RPMI8226 (cell line): ENCODE results near the gene DIPK1B.

Source experiments
- DNase-seq: peaks from one replicate; pipeline ENCODE4 v3.0.0-alpha.2; 2015

DIPK1B gene

DNA sequence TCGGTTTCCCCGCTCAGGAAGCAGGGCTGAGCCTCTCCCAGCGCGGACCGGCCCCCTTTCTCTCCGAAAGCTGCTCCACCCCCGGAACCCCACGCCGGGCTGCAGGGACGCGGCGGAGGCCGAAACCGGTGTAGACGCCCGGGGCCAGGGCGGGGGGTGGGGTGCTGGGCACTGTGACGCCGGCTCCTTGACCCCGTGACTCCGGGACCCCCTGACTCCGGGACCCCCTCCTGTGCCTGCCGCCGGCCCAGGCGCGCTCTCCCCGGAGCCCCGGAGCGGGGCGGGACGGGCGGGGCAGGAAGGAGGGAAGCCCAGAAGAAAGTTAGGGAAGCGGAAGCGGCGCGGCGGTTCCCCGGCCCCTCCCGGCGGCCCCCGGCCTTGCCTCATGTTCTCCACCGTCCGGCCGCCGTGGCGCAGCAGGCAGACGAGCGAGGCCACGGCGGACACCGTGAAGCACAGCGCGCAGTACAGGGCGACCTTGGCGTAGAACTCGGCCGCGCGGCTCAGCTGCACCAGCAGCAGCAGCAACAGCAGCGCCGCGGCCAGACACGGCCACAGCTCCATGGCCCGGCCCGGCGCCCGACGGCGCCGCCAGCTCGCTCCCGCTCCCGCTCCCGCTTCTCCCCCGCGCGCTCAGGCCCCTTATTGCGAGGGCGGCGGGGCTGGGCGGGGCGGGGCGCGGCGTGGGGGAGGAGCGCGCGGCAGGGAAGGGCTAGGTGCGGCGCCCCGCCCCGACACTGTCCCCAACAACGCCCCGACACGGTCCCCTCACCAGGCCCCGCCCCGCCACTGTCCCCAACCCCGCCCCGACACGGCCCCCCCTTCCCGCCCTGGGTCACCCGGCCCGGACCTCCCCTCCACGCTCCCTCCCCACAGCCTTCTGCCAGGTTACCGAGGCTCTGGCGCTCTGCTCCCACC lies 25.3 kb upstream of the DIPK1B start, which contains the start of gene AGPAT2:
Gene AGPAT2 (minus strand): TSS at position 664 of the 918 bp plus-strand sequence. CDS start 100 bp downstream, at position 564.
- peak; percentile 92 for DNase-seq

DNA sequence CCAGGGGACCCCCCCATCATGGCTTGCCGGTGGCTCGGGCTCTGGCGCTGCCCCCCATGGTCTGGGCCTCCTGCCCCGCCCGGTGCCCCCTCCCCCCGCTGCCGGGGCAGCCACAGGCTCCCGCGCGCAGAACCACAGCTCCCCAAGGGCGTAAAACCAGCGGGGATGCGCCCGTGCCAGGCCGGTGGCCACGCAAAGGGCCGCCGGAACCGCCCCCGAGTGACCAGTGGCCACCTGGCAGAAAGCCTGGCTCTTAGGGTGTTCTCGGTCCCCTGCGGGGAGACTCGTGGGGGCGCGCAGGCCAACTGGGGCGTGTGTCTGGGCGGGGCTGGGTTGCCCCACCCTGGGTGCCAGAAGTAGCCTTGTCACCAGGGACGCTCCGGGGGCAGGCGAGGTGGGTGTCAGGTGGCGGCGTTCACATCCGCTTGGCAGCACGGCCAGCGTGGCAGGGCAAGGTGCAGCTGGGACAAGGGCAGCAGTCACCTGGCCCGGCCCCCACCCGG lies 24.6 kb upstream of the DIPK1B start:
- peak; percentile 73 for DNase-seq

DNA sequence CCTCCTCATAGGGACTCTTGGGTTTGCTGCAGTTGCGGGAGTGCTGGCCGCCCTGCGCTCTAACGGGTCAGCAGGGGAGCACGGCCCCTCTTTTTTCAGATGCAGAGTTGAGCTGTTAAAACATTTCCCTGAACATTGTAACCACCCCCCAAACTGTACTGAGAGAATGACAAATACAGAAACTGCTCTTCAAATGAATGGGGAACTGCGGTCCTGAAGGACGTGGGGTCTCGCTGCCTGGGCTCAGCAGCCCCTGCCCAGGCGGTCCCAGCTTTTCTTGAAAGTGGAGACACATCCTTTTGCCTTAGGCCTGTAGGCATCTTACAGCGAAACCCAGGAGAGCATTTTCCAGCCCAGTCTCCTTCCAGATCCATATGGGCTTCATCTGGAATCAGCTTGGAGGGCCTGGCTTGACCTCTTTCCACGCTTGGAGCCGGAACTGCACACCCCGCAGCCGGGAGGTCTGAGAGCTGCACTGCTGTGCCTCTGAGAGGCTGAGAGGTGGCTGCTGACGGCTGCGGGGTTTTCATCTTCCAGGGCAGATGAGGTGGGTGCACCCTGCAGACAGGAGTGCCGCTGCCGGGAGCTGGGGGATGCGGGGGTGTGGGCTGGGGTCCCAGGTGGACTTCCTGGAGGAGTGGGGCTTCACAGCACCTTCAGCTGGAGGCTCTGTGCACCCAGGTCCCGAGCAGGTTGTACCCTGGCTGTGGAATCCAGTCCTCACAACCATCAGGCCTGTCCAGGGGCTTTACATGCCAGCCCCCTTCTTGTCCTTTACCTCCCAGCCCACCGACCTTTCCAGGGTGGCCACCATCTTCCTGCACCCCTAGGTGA lies 23.9 kb upstream of the DIPK1B start:
- no peak for DNase-seq

DNA sequence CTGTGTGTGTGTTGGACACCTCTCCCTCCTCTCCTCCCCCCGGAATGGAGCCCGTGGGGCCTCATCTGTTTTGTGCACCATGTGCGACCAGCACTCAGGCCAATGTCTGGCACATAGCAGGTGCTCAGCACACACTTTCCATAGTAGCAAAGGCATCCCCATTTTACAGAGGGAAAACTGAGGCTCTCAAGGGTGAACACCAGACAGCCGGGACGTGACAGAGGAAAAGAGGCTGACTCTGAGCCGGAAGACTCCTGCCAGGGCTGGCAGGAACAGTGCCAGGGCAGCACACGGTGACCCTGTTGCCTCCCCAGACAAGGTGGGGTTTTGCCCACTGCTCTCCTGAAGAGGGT lies 23.3 kb upstream of the DIPK1B start:
- no peak for DNase-seq

DNA sequence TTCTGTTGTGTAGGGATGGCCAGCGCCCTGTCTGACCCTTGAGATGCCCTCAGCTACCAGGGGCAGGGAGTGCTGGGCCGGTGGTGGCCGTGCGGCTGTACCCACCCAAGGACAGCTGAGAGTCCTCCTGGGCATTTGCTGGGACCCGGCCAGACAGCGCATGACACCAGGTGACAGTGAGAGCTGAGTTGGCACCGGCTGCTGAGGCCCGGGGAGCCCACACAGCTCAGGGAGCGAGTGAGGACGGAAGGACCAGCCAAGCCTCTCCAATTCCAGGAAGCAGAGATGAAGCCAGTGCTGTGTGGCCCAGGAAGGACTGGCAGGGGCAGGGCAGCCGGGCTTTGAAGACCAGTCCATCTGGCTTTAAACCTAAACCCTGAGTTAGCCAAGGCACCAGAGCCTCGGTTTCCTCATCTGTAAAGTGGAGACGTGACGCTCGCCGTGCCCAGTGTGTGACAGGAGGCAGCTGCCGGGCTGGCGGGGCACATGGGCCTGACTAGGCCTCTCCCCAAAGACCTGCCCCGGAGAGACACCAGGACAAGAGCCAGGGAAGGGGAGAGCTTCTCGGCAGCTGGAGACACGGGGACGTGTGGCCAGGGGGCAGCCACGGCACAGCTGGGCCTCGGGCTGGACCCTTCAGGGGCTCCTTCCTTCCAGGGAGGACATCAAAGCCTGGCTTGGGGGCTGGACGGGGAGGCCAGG lies 22.1 kb upstream of the DIPK1B start:
- peak; percentile 61 for DNase-seq

DNA sequence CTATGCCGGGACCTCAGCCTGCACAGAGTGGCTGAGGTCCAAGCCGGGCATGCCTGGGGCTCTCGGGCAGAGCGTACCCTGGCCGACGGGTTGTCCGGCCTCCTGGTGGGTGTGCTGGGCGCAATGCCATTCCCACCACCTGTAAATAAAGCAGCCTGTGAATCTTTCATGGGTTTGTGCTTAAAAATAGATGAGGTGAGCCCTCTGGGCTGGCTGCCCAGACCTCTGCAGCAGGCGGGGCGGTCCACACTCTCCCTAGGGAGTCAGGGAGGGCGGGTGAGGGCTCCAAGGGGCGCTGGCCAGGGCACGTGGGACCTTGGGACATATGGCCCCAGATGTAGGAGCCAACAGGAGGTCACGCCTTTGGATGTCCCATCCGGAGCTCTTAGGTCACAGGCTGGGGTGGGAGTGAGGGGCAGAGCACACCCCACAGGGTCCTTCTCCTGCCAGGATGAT lies 21.5 kb upstream of the DIPK1B start:
- peak; percentile 96 for DNase-seq

DNA sequence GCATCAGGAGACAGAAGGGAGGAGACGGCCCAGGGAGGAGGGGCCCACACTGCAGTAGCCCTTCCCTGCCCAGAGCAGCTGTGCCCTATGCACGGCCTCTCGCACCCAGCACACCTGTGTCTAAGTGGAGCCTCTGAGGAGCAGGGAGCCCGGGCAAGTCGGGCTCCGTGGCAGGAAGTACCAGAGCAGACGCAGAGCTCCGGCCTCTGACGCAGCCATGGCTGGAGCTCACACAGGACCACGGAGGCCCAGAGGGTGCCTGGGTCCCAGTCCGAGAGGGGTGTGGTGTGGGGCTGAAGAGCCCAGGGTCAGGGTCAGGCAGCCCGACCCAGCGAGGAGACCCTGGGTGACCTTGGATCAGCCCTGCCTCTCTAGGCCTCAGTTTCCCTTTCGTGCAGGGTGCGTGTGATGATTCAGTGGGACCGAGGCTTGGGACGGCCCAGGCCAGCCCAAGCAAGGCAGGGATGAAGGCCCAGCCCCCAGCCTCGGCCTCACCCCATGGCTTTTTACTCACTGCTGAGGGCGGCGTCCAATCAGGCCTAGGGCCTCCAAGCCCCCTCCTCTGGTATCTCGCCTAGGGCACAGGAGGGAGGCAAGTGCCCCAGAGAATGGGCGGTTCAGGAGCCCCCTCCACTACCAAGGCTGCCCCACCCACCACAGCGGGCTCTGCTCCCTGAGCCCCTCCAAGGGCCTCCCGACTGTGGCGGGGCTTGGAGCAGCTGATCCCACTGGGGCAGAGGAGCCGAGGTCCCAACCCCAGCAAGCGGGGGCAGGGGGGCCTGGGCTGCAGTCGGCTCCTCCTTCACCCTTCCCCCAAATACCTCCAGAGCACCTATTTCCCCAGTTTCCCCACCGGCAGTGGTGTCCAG lies 20.8 kb upstream of the DIPK1B start:
- peak; percentile 97 for DNase-seq

DNA sequence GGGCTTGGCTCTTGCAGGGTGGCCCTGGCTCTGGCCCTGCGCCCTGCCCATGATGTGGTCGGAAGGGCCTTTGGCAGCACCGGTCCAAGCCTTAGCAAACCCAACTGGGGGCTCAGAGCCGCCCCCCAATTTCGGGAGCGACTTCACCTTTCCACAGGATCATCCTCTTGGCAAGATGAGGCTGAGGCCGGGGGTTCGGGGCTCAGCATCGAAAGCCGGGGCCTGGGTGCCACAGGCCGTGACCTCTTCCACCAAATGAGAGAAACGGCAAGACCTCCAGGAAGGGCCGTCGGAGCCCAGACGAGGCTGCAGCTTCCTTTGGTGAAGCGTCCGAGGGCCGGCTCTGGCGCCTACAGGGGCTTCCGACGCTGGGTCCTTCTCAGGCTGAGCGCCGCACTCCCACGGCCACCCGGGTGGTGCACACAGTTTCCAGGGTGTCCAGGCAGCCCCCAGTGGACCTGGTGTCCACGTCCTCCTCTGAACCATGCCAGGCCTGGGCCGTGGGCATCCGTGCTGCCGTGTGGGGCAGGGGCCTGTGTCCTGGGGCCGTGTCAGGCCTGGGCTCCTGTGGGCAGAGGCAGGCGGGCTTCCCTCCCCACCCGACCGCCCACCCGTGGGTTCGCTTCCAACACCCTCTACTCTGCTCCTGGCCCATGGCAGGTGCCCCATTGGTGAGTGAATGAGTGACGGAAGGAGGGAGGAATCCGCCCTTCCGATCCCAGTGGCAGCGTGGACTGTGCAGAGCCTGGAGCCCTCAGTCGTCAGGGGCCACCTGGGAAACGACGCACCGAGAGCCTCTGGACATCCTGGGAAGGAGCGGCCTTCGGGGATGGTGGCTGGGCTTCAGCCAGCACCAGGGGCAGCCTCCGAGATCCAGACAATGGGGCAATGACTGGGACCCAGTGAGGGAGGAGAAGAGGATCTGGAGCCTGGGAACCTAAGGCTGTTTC lies 19.9 kb upstream of the DIPK1B start:
- DNase-seq: no peak

DNA sequence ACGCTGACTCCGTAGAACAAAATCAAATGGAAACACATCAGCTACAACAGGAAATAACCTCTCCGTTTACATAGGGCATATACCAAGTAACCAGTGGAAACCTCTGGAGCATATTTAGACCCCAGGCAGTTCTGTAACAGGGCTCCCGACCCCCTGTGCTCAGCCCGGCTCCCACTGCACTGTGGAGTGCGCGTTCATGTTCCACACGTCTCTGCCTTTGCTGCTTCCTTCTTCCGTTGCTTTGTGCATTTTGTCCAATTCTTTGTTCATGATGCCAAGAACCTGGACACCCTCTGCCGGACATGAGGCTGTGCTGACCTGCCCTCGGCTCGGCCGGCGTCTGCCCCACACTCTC lies 19.3 kb upstream of the DIPK1B start:
- DNase-seq: no peak

DNA sequence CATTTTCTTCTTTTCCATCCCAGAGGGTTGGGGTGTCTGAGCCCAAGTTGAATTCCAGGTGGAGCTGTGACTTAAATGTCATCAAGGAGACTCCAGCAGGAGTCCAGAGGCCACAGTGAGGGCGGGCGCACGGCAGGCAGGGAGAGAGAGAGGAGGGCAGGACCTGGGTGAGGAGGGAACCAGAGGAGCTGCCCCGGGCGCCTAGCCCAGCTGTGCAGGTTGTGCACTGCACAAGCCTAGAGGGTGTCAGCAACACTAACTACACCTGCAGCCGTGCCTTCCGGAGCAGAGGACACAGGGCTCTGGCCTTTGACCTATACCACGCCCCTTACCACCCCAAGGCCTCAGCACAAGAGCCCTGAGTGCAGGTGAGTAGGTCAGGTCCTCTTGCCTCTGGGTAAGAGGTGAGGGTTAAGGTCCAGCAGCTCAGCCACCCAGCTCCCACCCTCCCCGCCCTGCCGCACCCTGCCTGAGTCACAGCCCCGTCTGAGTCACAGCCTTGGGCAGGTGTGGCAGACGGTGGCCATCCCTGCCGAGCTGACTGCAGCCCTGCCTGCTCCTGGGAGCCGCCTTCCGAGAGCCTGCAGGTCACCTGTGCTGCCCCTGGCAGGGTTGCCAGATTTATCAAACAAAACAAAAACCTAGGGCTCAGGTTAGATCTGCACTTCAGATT lies 18.7 kb upstream of the DIPK1B start:
- peak; percentile 94 for DNase-seq

DNA sequence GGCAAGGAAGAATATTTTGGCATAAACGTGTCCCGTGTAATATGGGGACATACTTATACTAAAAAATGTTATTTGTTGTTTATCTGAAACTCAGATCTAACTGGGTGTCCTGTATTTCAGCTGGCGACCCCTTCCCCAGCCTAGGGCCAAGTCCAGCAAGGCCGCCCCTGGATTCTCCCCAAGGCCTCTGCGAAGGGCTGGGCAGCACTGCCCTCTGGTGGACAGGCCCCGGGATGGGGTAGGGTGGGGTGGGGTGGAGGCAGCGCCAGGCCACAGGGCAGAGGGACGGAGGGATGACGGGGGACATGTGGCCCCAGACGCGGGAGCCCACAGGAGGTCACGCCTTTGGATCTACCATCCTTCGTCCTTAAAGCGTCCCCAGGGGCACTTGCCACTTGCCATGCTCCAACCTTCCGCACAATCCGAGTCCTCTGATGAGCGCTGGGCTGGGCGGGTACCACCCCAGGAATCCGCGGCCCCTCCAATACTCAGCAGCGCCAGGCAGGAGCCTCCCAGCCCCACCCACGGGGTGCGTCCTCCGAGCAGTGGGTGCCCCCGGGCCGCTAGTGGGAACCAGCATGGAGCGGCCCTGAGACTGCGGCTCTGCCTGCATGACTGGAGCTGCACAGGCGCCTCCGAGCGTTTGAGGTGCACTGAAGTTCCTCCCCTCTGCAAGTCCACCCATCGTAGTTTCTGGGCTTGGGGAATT lies 18.1 kb upstream of the DIPK1B start:
- peak; percentile 78 for DNase-seq

DNA sequence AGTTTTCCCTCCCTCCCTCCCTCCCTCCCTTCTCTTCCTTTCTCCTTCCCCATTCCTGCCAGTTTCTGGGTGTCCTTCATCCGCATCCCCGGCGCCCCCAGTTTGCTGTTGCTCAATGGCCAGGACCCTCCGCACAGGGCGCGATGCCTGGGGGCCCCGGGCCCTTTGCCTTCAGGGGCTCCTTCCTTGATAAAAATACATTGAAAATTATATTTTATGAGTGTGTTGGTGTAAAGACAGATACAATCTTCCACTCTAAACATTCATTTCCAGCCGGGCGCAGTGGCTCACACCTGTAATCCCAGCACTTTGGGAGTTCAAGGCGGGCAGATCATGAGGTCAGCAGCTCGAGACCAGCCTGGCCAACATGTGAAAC lies 17.5 kb upstream of the DIPK1B start:
- DNase-seq: no peak

DNA sequence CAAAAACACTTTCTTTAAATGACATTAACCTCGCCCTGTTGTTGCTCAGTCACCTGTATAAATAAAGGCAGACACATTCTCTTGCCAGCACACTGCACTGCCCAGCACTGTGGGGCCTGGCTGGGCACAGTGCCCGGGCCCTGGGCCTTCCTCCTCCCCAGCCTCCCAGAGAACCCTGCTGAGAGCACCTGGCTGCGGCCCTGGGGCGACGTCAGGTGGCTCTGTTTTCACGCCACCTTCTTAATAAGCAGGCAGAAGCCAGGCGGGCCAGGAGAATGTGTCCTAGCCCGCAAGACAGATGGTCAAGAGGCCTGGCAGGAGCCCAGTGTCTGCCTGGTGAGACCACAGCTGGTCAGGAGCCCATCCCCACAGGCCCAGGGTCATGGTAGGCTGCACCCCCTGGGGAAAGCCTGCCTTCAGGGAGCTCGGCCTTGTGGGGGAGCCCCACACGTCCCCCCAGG lies 16.9 kb upstream of the DIPK1B start:
- peak; percentile 99 for DNase-seq

DNA sequence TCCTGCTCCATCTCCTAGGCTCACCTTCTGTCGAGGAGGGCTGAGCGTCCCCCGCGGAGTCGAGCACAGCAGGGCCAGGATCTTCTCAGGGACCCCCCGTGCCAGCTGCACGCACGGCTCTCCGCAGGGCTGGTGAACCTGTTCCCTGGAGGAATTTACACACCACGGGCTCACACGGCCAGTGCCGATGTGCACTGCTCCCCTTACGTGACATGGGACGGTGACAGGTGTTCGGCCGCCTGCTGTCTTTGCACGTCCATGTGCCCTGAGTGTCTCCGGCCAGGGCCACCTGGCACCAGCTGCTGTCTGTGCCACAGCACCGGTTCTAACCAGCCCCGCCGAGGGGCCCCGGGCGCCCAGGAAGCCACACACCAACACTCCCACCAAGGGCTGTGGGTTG lies 16.4 kb upstream of the DIPK1B start:
- DNase-seq: peak; percentile 90

DNA sequence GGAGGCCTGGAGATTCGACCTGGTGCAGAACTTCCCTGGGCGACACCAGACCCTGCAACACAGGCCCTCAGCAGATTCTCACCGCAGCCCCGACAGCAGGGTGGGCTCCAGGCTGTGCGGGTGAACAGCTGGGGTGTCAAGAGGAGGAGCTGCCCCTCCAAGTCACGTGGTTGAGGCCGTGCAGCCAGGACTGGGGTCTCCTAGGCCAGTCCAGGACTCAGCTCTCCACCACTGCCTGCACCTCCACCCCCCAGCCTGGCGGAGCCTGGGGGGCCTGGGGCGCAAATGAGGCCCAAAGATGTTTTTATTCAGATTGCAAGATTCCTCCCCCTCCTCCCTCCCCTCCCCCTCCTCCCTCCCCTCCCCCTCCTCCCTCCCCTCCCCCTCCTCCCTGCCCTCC lies 15.9 kb upstream of the DIPK1B start:
- DNase-seq: no peak

DNA sequence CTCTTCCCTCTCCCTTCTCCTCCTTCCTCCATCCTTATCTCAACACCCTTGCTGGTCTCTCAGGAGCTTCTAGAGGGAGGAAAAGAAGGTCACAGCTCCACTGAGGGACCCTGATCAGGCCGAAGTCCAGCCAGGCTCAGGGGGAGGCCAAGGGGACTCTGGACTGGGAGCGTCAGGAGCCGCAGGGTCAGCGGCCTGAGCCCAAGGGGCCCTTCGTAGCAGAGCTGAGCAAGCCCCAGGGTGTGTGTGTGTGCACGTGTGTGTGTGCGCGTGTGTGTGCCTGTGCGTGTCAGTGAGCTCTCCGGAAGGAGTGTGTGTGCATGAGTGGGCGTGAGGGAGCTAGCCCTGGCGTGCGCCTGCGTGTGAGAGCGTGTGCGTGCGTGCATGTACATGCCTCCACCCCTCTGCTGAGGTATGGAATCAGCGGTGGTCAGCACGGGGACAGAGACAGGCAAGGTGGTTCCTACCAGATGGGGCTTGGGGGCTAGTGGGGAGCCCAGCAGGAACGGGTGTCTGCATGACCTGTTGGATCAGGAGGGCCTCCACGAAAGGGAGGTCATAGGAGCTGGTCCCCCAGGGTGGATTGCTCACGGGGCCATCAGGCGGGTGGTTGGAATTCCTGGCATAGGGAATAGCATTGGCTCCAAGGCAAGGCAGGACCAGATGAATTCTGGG lies 15.1 kb upstream of the DIPK1B start:
- DNase-seq: no peak

DNA sequence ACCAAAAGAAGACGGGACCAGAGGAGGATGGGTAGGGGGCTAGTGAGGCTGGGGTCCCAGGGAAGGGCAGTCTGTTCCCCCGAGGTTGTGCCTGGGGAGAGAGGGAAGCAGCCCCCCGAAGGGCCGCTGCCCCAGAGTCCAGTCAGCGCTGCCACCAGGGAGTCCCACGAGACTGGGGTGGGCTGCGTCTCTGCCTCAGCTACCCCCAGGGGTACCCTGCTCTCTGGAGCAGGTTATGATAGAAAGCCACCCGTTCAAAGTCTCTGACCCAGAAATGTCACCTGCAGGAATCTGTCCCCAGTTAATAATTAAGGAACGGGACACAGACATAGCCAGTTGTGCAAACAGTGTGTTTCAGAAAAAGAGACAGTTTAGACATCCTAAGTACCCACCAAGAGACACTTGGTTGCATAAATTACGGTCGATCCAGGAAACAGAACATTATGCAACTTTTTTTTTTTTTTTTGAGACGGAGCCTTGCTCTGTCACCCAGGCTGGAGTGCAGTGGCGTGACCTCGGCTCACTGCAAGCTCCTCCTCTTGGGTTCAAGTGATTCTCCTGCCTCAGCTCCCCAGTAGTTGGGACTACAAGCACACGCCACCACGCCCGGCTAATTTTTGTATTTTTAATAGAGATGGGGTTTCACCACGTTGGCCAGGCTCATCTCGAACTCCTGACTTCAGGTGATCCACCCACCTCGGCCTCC lies 14.4 kb upstream of the DIPK1B start:
- no peak for DNase-seq

DNA sequence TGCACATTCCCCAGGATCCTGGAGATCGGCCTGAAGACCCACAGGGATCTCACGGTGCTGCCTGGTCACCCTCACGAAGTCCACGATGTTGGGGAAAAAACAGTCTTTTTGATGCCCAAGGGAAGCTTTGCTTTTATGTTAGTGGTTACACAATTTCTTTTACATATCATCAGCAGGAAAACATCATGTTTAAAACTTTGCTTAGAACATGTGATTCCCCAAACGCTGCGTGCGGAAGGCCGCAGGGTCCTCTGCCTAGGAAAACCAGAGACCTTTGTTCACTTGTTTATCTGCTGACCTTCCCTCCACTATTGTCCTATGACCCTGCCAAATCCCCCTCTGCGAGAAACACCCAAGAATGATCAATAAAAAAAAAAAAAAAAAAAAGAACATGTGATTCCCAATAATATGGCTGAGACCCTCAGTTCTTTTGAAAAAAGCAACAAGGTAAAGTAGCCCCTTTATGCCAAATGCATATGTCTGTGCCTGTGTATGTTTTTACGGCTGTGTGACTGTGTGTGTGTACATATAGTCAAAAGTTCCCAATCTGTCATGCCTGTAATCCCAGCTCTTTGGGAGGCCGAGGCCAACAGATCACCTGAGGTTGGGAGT lies 13.6 kb upstream of the DIPK1B start:
- no peak for DNase-seq
